Suprapubic skin (tissue), 4 donors: ENCODE data around the gene RRAD. TPM values are rescaled to one million over a fixed set of nuclear protein-coding genes. Genes with fewer than 3 reads are reported as not detected.

ENCODE experiments used
- DNase-seq, 2 donors: peaks; one replicate each; pipeline ENCODE4 v3.0.0-alpha.2; 2019; ENCODE audit warnings: low spot score in 2 of 2
- H3K27ac ChIP-seq: fragments of 200-600 bp; sonication (generic); one replicate; pipeline ENCODE4 v1.5.1; 2019
- H3K27me3 ChIP-seq: fragments of 200-600 bp; sonication (generic); one replicate; pipeline ENCODE4 v1.5.1; 2019
- H3K36me3 ChIP-seq: fragments of 200-600 bp; sonication (generic); one replicate; pipeline ENCODE4 v1.5.1; 2019
- H3K4me1 ChIP-seq: fragments of 200-600 bp; sonication (generic); one replicate; pipeline ENCODE4 v1.5.1; 2019
- H3K4me3 ChIP-seq: fragments of 200-600 bp; sonication (generic); one replicate; pipeline ENCODE4 v1.5.1; 2019; ENCODE audit warnings: mild to moderate bottlenecking
- H3K9me3 ChIP-seq: fragments of 200-600 bp; sonication (generic); one replicate; pipeline ENCODE4 v1.5.1; 2019
- EP300 ChIP-seq: sonication (generic); formaldehyde crosslinking; IDR thresholded peaks from one replicate; pipeline ENCODE4 v1.6.1; 2017; ENCODE audit warnings: antibody characterized with exemption
- POLR2A ChIP-seq, 2 donors: fragments of 450-650 bp; IDR thresholded peaks; one replicate each; pipeline ENCODE4 v1.6.1; 2017; ENCODE audit warnings: antibody characterized with exemption in 2 of 2, mild to moderate bottlenecking in 2 of 2, moderate library complexity in 2 of 2
- POLR2AphosphoS5 ChIP-seq, 3 donors: sonication (generic); formaldehyde crosslinking; IDR thresholded peaks; one replicate each; pipeline ENCODE4 v1.6.1; 2017; ENCODE audit warnings: antibody characterized with exemption in 3 of 3
- WGBS: methylation state at CpG from one replicate; pipeline ENCODE4 v1.1.5; 2018; 5-methylcytosine and 5-hydroxymethylcytosine counted together
- total RNA-seq, 4 donors: library from RNA; depleted of rRNA; stranded (reverse); fragments of >200 nt; gene quantifications; one replicate each; pipeline ENCODE4 v1.1.0, GENCODE V29; 2016
- TF ChIP-seq, protein P1 (sequence below), 2 donors: fragments of 200-600 bp in 1 of 2; fragments of 450-650 bp in 1 of 2; sonication (generic) in 1 of 2; IDR thresholded peaks; one replicate each; pipeline ENCODE4 v1.5.1; 2016 to 2019; ENCODE audit warnings: antibody characterized with exemption in 2 of 2, mild to moderate bottlenecking in 1 of 2, moderate library complexity in 1 of 2

Gene RRAD
- total RNA-seq, 4 donors from 2014 or later: 1.5 to 12.1 (median 4.6) TPM

DNA sequence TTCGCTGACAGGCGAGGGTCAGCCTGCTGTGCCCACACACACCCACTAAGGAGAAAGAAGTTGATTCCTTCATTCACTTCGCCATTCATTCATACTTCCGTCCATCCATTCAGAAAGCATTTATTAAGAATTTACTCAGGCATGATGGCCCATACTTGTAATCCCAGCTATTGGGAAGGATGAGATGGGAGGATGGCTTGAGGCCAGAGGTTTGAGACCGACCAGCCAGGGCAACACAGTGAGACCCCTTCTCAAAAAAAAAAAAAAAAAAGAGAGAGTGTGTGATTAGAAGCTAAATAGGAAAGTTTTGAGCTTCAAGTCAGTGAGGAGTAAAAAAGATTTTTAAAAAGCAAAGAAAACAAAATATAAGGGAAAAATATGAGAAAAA is 18.7 kb upstream of the RRAD start:
- Histone ChIP-seq H3K27ac (no peak overlapping the region), H3K36me3 (peaks cover 50% of the 10 kb centered on the region), H3K4me1 (peaks cover 19% of the 10 kb centered on the region), H3K9me3 (no peaks in the 10 kb centered on the region), H3K27me3 (peaks cover under 1% of the 10 kb centered on the region), H3K4me3 (no peak overlapping the region)
- no peak for TF ChIP-seq EP300
- TF ChIP-seq, protein P1, sequence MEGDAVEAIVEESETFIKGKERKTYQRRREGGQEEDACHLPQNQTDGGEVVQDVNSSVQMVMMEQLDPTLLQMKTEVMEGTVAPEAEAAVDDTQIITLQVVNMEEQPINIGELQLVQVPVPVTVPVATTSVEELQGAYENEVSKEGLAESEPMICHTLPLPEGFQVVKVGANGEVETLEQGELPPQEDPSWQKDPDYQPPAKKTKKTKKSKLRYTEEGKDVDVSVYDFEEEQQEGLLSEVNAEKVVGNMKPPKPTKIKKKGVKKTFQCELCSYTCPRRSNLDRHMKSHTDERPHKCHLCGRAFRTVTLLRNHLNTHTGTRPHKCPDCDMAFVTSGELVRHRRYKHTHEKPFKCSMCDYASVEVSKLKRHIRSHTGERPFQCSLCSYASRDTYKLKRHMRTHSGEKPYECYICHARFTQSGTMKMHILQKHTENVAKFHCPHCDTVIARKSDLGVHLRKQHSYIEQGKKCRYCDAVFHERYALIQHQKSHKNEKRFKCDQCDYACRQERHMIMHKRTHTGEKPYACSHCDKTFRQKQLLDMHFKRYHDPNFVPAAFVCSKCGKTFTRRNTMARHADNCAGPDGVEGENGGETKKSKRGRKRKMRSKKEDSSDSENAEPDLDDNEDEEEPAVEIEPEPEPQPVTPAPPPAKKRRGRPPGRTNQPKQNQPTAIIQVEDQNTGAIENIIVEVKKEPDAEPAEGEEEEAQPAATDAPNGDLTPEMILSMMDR (IDR thresholded peaks at IDR 0.05): no peak
- no peak for TF ChIP-seq POLR2A (IDR thresholded peaks at IDR 0.05)
- no peak for TF ChIP-seq POLR2AphosphoS5 (IDR thresholded peaks at IDR 0.05)
- no peak for DNase-seq
- WGBS: 94% methylated on average over 5 of the region's 5 CpGs

DNA sequence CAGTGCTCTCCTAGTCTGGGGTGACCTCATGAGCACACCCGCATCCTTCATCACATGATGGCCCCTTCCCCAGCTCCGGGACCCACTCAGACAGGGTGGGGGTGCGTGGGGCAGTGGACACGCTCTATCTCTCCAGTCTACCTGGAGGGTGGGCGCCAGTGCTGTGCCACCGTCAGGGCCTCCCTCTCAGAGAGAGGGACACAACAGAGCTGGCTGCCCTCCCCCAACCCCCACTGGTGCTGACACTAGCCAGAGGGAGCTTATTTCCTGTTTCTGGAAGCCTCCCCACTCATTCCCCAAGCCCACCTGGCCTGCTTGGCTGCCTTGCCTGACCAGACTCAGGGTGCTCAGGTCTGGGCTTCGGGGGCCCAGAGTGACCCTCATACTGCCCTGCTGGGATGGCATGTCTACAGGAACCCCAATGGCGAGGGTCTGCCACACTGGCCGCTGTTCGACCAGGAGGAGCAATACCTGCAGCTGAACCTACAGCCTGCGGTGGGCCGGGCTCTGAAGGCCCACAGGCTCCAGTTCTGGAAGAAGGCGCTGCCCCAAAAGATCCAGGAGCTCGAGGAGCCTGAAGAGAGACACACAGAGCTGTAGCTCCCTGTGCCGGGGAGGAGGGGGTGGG is 18.2 kb upstream of the RRAD start:
- Histone ChIP-seq H3K27ac (no peak overlapping the region), H3K4me3 (no peak overlapping the region)

DNA sequence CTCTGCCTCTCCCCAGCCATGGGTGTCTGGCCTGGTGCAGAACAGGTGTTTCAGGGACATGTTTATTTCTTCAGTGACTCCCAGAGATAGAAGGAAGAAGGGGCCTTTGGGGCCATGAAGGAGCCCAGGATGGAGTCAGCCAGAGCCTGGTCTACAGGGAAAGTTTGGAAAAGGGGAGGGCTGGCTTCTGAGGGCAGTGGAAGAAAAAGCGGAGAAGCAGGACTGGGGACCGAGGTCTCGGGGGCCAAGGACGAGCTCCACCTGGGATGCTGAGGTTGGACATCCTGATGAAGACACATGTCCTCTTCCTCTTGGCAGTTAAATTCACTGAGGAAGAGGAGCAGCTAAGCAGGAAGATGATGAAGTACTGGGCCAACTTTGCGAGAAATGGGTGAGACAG is 17.6 kb upstream of the RRAD start:
- WGBS: 74% methylated on average over 5 of the region's 5 CpGs
- H3K4me1 ChIP-seq: peaks cover 8% of the 10 kb centered on the region
- peaks cover 55% of the 10 kb centered on the region for H3K36me3 ChIP-seq
- no peak for TF ChIP-seq EP300
- TF ChIP-seq, protein P1 (IDR thresholded peaks at IDR 0.05): no peak
- no peak for TF ChIP-seq POLR2A (IDR thresholded peaks at IDR 0.05)
- no peak for TF ChIP-seq POLR2AphosphoS5 (IDR thresholded peaks at IDR 0.05)
- H3K27me3 ChIP-seq: no peaks in the 10 kb centered on the region
- DNase-seq: no peak
- H3K27ac ChIP-seq: no peak overlapping the region
- H3K9me3 ChIP-seq: no peaks in the 10 kb centered on the region
- H3K4me3 ChIP-seq: no peak overlapping the region

More for the DNA sequence above, 18.2 kb upstream of the RRAD start:
- TF ChIP-seq POLR2A (IDR thresholded peaks at IDR 0.05) (no peak), EP300 (no peak), POLR2AphosphoS5 (IDR thresholded peaks at IDR 0.05) (no peak)
- TF ChIP-seq, protein P1 (IDR thresholded peaks at IDR 0.05): no peak
- no peaks in the 10 kb centered on the region for H3K27me3 ChIP-seq
- DNase-seq: no peak
- 100% methylated on average over 4 of the region's 15 CpGs for WGBS
- H3K9me3 ChIP-seq: no peaks in the 10 kb centered on the region
- peaks cover 14% of the 10 kb centered on the region for H3K4me1 ChIP-seq
- peaks cover 55% of the 10 kb centered on the region for H3K36me3 ChIP-seq

DNA sequence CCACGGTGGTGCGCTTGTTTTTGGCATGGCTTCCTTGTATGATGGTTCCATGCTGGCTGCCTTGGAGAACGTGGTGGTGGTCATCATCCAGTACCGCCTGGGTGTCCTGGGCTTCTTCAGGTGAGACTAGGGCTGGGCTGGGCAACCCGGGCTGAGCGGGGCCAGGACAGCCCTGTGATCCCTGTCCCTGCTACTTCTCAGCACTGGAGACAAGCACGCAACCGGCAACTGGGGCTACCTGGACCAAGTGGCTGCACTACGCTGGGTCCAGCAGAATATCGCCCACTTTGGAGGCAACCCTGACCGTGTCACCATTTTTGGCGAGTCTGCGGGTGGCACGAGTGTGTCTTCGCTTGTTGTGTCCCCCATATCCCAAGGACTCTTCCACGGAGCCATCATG is 14.9 kb upstream of the RRAD start:
- TF ChIP-seq POLR2AphosphoS5 (IDR thresholded peaks at IDR 0.05): no peak
- TF ChIP-seq, protein P1 (IDR thresholded peaks at IDR 0.05): no peak
- TF ChIP-seq EP300: no peak
- Histone ChIP-seq H3K4me3 (no peak overlapping the region), H3K36me3 (peaks cover 55% of the 10 kb centered on the region), H3K27ac (no peak overlapping the region), H3K9me3 (no peaks in the 10 kb centered on the region), H3K27me3 (no peaks in the 10 kb centered on the region), H3K4me1 (peaks cover 15% of the 10 kb centered on the region)
- no peak for DNase-seq
- 75% methylated on average over 2 of the region's 16 CpGs for WGBS

DNA sequence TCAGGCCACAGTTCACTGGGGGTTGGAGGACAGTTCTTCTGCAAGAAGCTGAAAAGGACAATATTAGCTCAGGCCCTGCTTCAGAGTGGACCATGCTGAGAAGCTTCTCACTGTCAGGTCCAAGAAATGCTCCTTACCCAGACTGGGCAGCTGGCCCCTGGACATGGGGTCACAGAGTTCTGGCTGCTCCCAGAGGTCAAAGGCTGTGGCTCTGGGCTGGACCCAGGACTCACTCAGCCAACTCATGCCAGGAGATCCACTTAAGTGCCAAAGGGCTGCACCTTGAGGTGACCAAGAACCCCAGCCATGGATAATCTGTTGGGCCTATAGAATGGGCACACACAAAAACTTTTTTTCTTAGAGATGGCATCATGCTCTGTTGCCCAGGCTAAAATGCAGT is 14.0 kb upstream of the RRAD start:
- H3K27ac ChIP-seq: no peak overlapping the region
- H3K4me1 ChIP-seq: peaks cover 18% of the 10 kb centered on the region
- no peak overlapping the region for H3K4me3 ChIP-seq
- no peaks in the 10 kb centered on the region for H3K9me3 ChIP-seq
- H3K27me3 ChIP-seq: no peaks in the 10 kb centered on the region
- DNase-seq: no peak
- no peak for TF ChIP-seq POLR2A (IDR thresholded peaks at IDR 0.05)
- TF ChIP-seq, protein P1 (IDR thresholded peaks at IDR 0.05): no peak
- TF ChIP-seq EP300: no peak
- TF ChIP-seq POLR2AphosphoS5 (IDR thresholded peaks at IDR 0.05): no peak
- peaks cover 55% of the 10 kb centered on the region for H3K36me3 ChIP-seq
